HFFc6 (cell line): ENCODE measurements around the gene FAM193B. TPM values are rescaled to one million over a fixed set of nuclear protein-coding genes. Genes with fewer than 3 reads are reported as not detected.

ENCODE experiments used
- DNase-seq: peaks from one replicate; pipeline ENCODE4 v3.0.0-alpha.2; 2018
- H3K27ac Mint-ChIP-seq: 2 replicates; pipeline ENCODE4 v1.8.0; 2020; ENCODE audit warnings: mild to moderate bottlenecking, mixed read lengths
- H3K27me3 Mint-ChIP-seq: 2 replicates; pipeline ENCODE4 v1.8.0; 2021; ENCODE audit warnings: mild to moderate bottlenecking, moderate library complexity, mixed read lengths; ENCODE audit not compliant: insufficient read depth
- H3K36me3 Mint-ChIP-seq: 2 replicates; pipeline ENCODE4 v1.8.0; 2021; ENCODE audit warnings: low read depth, mixed read lengths
- H3K4me1 Mint-ChIP-seq: 2 replicates; pipeline ENCODE4 v1.8.0; 2020; ENCODE audit warnings: low read depth, mixed read lengths
- H3K4me3 Mint-ChIP-seq: 2 replicates; pipeline ENCODE4 v1.8.0; 2020; ENCODE audit warnings: mild to moderate bottlenecking, moderate library complexity, mixed read lengths
- H3K9me3 Mint-ChIP-seq: 2 replicates; pipeline ENCODE4 v1.8.0; 2020; ENCODE audit warnings: mild to moderate bottlenecking, mixed read lengths
- long read RNA-seq: library from polyadenylated mRNA; unstranded; transcript quantifications from one replicate; pipeline ENCODE4 v2.0.0, GENCODE V29; 2019
- total RNA-seq, 6 experiments: library from RNA; stranded (reverse); fragmentation: NEBNext Ultra II Directional; extraction: Animal tissue kit (Norgen Biotek cat#: 25700); gene quantifications; 2 replicates in 1 of 6; 3 replicates in 5 of 6; pipeline ENCODE4 v1.2.3, GENCODE V29; 2021
- TF ChIP-seq, protein P1 (sequence below): fragments of 200-600 bp; sonication (generic); IDR thresholded peaks from 2 replicates; pipeline ENCODE4 v1.5.0; 2021; ENCODE audit warnings: antibody characterized with exemption, mild to moderate bottlenecking

The FAM193B gene
- total RNA-seq = 10 to 100 TPM; 16.1 to 25.6 (median 21.6) TPM
- long read RNA-seq = 0 reads

- H3K36me3 Mint-ChIP-seq = peaks cover 8% of the 10 kb centered on the region; the same call in 1 of the 2 replicates
- peak; percentile 90 for DNase-seq
- peak within 1 kb of the TSS; percentile 24; the same call in 1 of the 2 replicates for H3K27ac Mint-ChIP-seq
- H3K27me3 Mint-ChIP-seq = peaks cover 1% of the 10 kb centered on the region; the same call in 1 of the 2 replicates
- H3K4me3 Mint-ChIP-seq = peak within 1 kb of the TSS; percentile 93
- no peaks in the 10 kb centered on the region for H3K9me3 Mint-ChIP-seq
- TF ChIP-seq, protein P1, sequence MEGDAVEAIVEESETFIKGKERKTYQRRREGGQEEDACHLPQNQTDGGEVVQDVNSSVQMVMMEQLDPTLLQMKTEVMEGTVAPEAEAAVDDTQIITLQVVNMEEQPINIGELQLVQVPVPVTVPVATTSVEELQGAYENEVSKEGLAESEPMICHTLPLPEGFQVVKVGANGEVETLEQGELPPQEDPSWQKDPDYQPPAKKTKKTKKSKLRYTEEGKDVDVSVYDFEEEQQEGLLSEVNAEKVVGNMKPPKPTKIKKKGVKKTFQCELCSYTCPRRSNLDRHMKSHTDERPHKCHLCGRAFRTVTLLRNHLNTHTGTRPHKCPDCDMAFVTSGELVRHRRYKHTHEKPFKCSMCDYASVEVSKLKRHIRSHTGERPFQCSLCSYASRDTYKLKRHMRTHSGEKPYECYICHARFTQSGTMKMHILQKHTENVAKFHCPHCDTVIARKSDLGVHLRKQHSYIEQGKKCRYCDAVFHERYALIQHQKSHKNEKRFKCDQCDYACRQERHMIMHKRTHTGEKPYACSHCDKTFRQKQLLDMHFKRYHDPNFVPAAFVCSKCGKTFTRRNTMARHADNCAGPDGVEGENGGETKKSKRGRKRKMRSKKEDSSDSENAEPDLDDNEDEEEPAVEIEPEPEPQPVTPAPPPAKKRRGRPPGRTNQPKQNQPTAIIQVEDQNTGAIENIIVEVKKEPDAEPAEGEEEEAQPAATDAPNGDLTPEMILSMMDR = peak; percentile 51; the same call in 1 of the 2 replicates
- peaks cover 52% of the 10 kb centered on the region for H3K4me1 Mint-ChIP-seq
Observed at GRCh38 chr5:177554474-177555111, at the start of gene FAM193B. TSS of gene FAM193B (minus strand) at chr5:177554563. CDS start at chr5:177554458, 105 bp downstream.

DNA sequence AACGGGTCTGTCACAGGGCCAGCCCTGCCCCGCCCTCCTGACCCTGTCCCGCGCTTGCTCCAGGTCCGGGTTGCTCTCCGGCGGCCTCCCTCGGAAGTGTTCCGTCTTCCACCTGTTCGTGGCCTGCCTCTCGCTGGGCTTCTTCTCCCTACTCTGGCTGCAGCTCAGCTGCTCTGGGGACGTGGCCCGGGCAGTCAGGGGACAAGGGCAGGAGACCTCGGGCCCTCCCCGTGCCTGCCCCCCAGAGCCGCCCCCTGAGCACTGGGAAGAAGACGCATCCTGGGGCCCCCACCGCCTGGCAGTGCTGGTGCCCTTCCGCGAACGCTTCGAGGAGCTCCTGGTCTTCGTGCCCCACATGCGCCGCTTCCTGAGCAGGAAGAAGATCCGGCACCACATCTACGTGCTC, 49.8 kb upstream of the FAM193B start:
- DNase-seq = no peak
- Mint-ChIP-seq H3K4me3 (no peak overlapping the region), H3K27me3 (peaks cover 7% of the 10 kb centered on the region; the same call in 1 of the 2 replicates), H3K4me1 (peaks cover 18% of the 10 kb centered on the region), H3K27ac (no peak overlapping the region), H3K9me3 (no peaks in the 10 kb centered on the region), H3K36me3 (peaks cover 7% of the 10 kb centered on the region; the same call in 1 of the 2 replicates)
- TF ChIP-seq, protein P1 = no peak

GRCh38 chr5:177603631-177604030, 49.3 kb upstream of the FAM193B start:
- no peak for DNase-seq
- Mint-ChIP-seq H3K9me3 (no peaks in the 10 kb centered on the region), H3K27me3 (peaks cover 7% of the 10 kb centered on the region; the same call in 1 of the 2 replicates), H3K4me1 (peaks cover 22% of the 10 kb centered on the region), H3K36me3 (peaks cover 7% of the 10 kb centered on the region; the same call in 1 of the 2 replicates), H3K27ac (no peak overlapping the region), H3K4me3 (no peak overlapping the region)
- TF ChIP-seq, protein P1 = no peak

GRCh38 chr5:177602458-177602830, 48.1 kb upstream of the FAM193B start:
- peaks cover 27% of the 10 kb centered on the region for H3K4me1 Mint-ChIP-seq
- peaks cover 4% of the 10 kb centered on the region; the same call in 1 of the 2 replicates for H3K27me3 Mint-ChIP-seq
- DNase-seq = no peak
- TF ChIP-seq, protein P1 = no peak
- H3K27ac Mint-ChIP-seq = no peak overlapping the region
- H3K9me3 Mint-ChIP-seq = no peaks in the 10 kb centered on the region
- H3K36me3 Mint-ChIP-seq = peaks cover 7% of the 10 kb centered on the region; the same call in 1 of the 2 replicates
- H3K4me3 Mint-ChIP-seq = no peak overlapping the region

DNA sequence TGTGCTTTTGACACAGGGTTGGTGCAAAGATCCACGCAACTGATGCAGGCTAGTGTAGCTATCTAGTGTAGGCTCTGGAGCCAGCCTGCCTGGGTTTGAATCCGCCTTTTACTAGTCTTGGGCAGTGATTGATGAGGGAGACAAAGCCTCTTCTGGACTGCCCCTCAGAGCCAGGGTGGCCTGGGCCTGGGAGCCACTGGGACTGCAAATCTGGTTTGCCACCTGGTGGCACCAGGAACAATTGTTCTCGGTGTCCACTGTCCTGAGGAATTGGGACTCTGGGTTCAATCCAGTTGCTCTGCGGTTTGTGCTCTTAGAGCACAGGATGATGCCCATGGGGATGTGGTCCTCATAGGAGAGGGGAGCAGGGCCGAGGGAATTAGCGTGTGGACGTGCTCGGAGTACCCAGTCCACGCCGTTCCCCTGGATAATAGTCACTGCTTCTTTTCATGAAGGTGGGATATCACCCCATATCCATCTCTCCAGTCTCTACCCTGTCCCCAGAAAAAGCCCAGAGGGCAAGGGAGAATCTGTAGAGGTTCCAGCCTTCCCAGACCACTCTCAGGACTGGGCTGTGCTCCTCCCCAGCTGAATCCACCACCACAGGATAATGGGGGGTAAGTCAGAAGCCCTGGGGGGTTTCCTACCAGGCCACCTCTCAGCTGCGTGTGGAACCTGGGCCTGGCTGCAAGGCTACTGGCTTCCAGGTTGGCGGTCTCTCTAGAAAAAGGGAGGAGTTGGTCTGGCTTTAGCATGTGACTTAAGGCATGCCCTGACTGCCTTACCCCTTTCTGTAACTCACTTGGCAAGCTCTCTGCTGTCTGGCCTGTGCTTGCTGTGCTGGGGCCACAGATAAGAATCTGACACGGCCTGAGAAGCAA, 47.5 kb upstream of the FAM193B start:
- Mint-ChIP-seq H3K27me3 (peaks cover 4% of the 10 kb centered on the region; the same call in 1 of the 2 replicates), H3K4me3 (peak overlapping the region; percentile 96), H3K9me3 (no peaks in the 10 kb centered on the region), H3K36me3 (peaks cover 8% of the 10 kb centered on the region; the same call in 1 of the 2 replicates), H3K4me1 (peaks cover 27% of the 10 kb centered on the region), H3K27ac (0 out of 2 replicates have a peak overlapping the region, but pooled peaks have one; percentile 29)
- DNase-seq = no peak
- TF ChIP-seq, protein P1 = peak; percentile 57
